Measurements from ENCODE around the gene LAMTOR2.
"Not testable (repeated sequence)": the region's sequence is repeated elsewhere in the genome, so short reads cannot be mapped to it uniquely, and the experiment has no call there.

Gene LAMTOR2

DNA sequence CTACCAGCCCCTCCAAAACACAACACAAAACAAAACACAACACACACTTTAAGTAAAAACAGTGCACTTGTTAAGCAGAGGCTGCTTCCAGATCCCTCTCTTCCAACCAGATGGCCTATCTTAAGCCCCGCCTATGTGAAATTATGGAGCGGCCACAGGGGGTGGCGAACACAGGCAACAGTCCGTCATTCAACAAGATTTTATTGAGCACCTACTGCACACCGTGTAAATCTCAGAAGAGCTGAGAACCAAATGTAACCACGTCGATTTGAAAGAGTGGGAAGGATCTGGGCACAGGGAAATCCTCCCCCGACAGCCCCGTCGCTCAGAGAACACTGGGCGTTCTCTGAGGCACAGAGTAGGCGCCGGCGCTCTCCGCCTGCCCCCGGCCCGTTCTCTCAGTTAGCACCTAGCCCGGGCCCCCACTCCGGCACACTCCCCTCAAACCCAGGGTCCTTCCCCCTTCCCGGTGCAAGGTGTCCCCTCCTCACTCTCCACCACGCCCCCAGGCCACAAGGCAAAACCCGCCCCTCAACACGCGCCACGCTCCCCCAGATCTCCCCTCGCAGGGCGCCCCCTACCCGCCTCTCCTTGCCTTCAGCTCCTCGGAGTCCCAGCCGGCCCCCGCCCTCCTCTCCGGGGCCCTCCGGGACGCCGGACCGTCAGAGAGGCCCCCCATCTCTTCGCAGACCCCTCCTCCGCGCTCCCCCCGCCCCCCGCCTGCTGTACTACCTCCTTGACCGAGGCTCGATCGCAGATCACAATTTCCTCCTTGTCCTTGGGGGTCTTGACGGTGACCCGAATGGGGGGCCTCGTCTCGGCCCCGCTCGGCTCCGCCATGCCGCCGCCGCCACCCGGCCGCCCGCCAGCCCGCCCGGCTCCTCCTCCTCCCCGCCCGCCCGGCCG, 1.5 kb upstream of the LAMTOR2 start:
- peak; percentile 67 to 75 for DNase-seq

DNA sequence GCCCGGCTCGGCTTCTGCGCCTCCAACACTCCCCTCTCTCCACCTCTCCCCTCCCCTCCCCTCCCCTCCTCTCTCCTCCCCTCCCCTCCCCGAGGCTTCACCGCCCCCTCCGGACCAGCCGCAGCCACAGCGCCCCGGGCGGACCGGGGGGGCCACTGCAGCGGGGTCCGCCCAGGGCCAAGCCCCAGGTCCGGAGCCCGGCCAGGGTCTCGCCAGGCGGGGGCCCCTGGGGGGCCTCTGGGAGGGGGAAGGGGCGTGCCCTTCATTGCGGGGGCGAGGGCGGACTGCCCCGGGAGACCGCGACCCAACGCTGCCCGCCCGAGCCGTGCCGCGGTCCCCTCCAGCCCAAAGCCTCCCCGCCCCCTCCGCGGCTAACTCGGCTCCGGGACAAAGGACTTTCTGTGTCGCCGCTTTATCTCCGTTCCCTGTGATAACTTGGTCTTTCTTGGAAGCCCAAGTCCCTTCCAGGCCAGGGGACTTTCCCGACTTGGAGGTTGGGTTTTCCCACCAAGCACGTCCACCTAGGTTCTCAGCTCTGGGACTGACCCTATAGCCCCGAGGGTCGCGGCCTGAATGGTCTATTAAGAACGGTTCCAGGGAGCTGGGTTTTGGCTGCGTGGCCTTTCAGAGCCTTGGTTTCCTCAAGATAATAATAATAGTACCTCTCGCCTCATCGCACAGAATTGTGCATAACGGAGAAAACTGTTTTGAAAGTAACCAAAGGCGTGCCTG, 648 bp upstream of the LAMTOR2 start, which contains the start of gene UBQLN4:
TSS of gene UBQLN4 (minus strand) at position 31 of the 732 bp plus-strand sequence. CDS start 97 bp downstream, outside the sequence.
- DNase-seq, result peak; percentile 84 to 86

DNA sequence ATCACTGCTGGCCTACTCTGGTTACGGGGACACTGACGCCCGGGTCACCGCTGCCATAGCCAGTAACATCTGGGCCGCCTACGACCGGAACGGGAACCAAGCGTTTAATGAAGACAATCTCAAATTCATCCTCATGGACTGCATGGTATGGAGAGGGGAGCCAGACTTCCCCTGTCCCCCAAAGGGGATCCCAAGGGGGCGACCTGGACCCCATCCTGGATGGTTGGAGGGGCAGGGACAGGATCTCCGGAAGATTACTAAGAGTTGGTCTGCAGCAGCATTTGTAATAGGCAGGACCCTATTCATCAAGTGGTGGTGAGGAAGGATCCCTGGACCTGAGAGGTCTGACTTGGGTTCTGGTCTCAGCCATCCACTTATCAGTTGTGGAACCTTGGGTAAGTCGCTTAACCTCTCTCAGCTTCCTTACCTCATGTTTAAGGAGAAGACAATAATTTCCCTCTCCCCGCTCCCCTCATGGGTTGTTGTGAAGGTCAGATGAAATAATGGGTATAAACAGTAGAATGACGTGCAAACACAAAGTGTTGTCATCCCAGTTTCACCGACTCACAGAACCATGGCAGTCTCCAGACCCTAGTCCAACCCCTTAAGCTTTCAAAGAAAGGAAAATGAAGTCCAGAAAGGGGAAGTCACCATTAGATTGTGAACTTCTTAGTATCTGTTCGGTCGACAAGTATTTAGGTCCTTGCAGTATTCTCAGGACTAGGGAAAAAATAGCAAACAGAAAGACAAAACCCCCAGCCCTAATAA, 883 bp downstream of the LAMTOR2 start:
- DNase-seq, result no peak

DNA sequence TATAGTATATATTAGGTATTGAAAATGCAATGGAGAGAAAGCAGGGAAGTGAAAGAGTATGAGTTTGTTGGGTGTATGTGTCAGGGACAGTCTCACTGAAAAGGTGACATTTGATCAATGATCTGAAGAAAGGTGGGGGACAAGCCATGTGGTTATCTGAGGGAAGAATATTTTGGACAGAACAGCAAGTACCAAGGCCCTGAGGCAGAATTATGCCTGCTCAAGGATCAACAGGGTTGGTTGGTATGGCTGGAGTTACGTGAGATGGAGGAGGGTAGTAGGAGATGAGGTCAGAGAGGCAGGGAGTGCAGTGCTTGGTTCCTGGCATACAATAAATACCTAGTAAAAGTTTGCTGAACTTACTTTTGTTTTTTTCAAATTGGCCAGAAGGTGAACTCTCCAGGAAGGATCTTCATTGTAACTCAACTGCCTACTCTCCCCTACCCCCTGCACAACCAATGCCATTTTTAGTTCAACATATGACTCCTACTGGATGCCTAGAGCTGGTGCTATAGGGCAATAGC, 1.8 kb downstream of the LAMTOR2 start:
- no peak for DNase-seq

DNA sequence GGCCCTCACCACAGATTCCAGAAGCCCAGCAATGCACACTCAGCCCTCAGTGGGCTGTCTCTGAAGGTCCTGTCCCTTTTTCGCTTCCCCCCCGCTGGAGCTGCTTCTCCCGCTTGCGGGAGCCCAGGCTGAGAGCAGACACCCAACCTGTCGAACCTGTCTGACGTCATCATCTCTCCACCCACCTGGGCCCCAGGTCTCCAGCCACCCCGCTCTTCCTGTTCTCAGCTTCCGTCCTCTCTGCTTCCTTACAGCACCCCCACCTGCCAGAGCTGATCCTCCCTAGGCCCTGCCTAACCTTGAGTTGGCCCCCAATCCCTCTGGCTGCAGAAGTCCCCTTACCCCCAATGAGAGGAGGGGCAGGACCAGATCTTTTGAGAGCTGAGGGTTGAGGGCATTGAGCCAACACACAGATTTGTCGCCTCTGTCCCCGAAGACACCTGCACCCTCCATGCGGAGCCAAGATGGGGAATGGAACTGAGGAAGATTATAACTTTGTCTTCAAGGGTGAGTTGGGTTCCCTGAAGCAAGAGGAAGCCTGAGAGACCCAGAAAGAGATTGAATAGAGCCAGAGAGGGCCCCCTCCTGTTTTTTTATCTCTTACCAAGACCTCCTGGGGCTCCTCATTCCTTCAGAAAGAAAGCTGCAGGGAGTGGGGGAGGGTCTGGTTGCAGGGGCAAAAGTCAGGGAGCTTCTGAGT, 6.5 kb downstream of the LAMTOR2 start, which contains the start of gene RAB25:
TSS of gene RAB25 (plus strand) at position 224 of the 700 bp plus-strand sequence. CDS start at position 465, 241 bp downstream.
- DNase-seq, result no peak

DNA sequence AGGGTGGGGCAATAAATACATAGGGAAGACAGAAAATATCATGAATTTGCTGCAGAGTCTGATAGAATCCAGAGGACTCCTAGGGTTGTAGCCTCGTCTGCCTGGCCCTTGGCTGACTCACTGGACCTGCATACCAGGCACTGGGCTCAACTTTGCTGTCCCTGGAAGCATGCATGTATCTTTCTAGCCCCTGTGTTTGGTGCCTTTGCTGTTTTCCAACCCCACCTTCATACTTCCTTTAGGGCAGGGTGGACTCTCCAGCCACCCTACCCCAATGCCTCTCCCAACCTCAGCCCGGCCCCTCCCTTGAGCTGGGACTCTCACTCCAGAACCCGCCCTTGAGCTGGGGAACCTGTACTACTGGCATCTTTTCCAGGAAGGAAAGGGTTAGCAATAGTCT, 7.6 kb downstream of the LAMTOR2 start:
- DNase-seq, result no peak

DNA sequence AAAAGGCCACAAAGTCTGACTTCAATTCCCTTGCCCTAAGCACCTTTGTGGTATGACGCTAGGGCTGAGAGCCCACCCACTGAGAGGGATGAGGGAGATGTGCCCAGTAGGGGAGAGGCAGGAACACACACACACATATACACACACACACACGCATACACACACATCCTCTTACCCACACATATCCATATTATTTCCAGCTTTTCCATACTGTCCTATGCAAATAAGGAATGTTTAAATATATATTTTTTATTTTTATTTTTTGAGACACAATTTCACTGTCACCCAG, 9.4 kb downstream of the LAMTOR2 start:
- no peak for DNase-seq

DNA sequence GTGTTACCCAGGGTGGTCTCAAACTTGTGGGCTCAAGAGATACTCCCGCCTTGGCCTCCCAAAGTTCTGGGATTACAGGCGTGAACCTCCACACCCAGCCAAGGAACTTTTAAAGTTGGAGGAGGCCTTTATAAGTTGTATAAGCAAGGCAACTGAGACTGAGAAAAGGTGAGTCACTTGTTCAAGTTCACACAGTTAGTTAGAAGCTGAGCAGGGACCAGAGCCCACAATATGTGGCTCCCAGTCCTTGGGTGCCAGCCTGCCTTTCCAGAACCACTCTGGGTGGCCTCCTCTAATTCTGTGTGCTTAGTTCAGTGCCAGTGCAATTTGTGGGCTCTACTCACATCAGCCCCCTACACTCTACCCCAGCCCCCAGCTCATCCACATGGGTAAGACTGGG, 10.0 kb downstream of the LAMTOR2 start:
- peak in 1 of 2 experiments; percentile 9 for DNase-seq

DNA sequence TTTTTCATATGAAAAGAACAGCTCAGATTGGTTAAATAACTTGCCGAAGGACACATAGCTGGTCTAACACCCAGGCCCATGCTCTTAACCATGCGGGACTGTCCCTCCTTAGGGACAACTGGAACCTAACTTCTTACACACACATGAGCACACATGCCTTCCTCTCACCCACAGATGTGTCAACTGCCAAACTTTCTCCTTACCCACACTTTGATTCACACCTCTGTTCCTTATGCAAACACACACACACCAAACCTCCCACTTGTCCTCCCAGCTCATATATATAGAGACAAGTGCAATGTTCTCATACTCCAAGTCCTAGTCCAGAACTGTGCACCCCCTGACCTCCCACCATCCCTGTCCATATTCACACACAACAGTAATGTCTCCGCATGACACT, 10.6 kb downstream of the LAMTOR2 start:
- DNase-seq, result no peak

DNA sequence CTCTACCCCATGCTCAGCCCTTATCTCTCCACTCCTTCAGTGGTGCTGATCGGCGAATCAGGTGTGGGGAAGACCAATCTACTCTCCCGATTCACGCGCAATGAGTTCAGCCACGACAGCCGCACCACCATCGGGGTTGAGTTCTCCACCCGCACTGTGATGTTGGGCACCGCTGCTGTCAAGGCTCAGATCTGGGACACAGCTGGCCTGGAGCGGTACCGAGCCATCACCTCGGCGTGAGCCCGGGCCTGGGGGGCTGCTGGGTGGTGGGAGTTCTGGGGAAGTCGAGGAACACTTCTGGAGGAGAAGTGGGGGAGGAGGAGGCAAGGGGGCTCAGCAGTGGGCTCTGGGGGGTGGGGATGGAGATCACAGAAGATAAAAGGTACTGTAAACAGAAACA, 11.3 kb downstream of the LAMTOR2 start:
- no peak for DNase-seq

DNA sequence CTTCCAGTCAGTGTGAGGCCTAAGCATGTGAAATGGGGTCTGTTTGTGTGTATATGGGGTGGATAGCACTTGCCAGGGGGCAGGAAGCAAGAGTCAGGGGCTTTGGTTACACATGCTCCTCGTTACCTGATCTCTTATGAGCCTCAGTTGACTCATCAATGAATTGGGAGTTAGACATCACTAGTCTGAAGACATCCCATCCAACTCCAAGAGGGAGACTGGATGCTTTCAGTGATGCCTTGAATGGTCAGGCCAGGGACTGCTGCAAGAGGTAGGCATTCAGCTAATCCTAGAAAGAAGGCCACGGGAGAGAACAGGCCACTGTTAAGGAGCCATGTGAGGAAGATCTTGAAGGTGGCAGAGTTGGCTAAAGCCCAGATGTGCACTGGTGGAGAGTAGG, 12.7 kb downstream of the LAMTOR2 start:
- DNase-seq, result no peak

DNA sequence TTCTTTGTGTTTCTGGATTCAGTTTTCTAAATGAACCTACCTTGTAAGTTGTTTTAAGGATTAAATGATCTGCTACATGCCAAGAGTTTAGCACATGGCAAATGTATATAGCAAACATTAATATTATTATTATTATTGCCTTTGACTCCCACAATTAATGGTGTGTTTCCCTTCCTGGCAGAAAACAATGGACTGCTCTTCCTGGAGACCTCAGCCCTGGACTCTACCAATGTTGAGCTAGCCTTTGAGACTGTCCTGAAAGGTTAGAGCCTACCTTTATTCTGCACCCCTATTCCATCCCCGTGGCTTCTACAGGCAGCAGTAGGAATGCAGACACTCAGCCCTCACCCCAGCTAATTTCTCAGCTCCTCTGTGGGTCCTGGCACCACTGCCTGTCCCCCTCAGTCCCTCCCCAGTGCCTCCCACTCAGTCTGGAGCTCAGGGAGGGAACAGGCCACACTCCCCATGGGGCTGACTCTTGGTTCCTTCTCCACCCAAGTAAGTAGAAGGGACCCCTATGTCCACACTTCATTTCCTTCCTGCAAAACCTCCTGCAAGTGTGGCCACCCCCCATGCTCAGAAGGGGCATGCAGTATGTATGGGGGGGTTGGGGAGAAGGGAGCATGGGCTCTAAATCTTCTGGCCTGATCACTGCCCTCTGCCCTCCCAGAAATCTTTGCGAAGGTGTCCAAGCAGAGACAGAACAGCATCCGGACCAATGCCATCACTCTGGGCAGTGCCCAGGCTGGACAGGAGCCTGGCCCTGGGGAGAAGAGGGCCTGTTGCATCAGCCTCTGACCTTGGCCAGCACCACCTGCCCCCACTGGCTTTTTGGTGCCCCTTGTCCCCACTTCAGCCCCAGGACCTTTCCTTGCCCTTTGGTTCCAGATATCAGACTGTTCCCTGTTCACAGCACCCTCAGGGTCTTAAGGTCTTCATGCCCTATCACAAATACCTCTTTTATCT, 15.2 kb downstream of the LAMTOR2 start:
- no peak for DNase-seq

DNA sequence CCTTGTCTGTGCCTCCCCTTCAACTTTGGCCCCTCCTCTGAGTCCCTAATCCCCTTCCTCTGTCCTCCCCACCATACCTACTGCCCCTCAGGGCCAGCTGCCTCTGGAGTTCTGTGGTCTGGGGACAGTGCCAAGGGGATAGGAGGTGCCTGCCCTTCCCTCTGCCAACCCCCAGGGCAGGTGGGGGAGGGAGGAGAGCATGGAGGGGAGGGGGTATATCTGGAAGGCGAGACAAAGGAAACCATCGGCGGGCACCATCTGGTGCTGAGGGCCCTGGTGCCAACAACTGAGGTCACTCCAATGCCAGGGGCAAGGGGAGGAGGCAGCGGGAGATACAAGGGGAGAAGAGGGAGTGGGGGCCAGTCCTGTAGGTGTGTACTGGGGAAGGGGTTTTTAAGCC, 16.0 kb downstream of the LAMTOR2 start:
- DNase-seq, result no peak

DNA sequence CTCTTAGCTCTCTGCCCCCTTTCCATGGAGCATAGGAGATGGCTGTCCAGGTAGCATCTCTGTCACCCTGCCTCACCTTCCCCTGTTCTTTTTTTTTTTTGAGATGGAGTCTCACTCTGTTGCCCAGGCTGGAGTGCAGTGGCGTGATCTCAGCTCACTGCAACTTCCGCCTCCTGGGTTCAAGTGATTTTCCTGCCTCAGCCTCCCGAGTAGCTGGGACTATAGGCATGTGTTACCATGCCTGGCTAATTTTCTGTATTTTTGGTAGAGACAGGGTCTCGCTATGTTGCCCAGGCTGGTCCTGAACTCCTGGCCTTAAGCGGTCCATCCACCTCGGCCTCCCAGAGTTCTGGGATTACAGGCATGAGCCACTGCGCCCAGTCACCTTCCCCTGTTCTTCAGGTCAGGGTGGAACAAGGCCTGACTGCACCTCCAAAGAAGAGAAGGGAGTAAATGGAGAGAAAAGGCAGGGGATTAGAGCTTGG, 16.8 kb downstream of the LAMTOR2 start:
- not testable (repeated sequence) for DNase-seq

DNA sequence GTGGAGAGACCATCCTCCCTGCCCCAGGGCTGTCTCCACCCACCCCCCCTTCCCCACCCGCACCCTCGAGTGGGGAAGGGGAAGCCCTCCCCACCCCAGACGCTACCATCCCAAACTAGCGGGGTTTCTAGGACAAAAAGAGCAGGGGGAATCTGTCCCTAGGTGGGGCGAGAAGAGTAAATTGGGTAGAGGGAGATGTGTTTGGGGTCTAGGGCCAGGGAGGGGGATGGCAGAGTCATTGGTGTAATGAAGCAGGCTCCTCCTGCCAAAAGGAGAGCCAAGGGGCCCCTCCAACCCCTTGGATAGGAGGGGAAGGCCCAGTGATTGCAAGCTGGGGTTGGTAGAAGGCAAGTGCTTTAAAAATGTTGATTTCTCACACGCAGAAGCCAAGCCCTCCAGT, 17.7 kb downstream of the LAMTOR2 start:
- DNase-seq, result no peak

DNA sequence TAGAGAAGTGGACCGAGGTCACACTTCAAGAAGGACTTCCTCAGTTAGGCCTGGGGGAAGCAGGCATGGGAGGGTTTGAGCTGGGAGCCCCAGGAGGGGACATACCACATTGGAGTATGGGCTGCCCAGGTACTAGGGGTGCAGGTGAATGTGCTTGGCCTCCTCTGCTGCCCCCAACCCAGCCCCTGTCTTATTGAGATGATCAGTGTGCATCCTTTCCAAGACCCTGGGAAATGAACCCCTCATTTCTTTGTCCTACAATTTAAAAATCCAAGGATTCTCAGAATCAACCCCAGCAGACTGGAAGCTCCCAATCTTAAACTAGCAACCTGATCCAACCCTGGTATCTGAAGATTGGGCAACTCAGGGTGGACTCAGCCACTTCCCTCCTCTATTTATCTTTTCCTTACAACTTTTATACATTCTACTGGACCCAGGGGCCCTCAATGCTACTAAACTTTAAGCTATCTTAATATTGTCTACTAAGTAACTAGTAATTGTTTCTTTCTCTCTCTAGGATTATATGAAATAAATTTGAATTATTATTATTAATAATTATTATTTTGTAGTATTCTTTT, 18.6 kb downstream of the LAMTOR2 start:
- DNase-seq, result no peak

DNA sequence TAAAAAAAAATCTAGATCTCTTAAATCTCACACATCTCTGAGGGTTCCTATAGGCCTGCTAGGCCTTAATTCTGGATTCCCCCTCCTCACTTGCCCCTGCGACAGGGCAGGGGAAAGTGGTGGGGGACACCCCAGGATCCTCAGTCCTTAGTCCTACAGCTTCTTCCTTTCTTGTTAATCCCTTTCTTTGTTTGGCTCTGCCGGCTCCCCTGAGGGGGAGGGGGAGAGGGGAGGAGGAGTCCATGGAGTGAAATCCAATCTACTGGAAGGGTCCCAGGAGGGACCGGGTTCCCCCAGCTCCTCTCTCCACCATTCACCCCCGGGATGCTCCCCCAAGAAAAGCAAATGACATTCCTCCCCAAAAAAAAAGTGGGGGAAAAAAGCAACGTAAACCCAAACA, 19.2 kb downstream of the LAMTOR2 start:
- no peak for DNase-seq

DNA sequence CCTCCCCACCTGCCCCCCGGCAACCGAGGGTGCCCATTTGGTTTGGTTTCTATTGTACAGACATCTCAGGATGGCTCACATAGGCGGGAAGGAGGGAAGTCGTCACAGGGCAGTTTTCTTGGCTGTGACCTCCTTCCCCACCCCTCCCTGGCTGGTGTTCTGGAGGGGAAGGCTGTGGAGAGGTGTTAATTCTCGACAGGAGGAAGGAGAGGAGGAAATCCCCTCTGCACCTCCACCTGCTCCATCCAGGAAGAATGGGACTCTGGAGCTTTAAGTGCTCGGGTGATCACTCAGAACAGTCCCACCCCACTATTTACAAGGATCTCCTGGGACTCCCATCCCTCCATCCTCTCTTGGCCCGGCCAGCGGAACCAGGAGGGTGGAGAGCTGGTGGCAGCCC, 20.1 kb downstream of the LAMTOR2 start:
- DNase-seq, result no peak

DNA sequence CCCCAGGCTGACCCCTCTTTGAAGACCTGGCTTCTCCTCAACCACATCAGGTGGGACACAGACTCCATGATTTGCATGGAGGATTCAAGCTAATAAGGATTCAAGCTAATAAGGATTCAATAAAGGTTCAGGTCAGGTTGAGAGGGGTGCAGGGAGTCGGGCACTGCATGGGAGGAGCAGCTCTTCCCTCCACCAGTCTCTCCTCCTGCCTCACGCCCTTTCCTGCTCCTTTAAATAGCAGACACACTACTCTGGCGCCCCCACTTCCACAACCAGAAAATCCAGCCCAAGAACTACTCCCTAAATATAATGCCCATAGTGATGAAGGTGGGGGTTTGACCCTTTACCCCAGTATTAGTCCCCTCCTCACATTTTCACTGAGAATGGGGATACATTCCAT, 20.6 kb downstream of the LAMTOR2 start:
- DNase-seq, result no peak

DNA sequence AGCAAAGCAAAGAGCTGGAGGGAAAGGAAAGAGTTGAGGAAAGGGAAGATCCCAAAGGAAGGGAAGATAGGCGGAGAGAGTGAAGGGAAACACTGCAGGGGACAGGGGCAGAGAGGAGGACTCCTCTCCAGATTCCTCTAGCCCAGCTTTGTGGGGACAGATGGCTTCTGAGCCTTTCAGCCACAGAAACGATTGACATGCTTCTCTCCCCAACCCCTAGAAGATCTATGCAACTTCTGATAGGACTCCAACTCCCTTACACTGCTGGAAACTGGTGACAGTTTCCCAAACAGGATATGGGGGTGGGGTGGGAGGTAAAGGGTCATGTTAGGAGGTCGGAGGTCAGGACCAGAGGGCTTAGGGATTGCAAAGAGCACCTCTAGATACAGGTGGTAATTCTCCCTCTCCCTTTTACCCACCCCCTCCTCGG, 21.2 kb downstream of the LAMTOR2 start:
- DNase-seq, result no peak

All from activated CD4-positive, alpha-beta T cell treated with anti-CD3 and anti-CD28 coated beads, Interleukin-2, amount 50 U/mL, for 48 hours (primary cell).